ENCODE data around the gene TCEAL8.

The TCEAL8 gene

DNA sequence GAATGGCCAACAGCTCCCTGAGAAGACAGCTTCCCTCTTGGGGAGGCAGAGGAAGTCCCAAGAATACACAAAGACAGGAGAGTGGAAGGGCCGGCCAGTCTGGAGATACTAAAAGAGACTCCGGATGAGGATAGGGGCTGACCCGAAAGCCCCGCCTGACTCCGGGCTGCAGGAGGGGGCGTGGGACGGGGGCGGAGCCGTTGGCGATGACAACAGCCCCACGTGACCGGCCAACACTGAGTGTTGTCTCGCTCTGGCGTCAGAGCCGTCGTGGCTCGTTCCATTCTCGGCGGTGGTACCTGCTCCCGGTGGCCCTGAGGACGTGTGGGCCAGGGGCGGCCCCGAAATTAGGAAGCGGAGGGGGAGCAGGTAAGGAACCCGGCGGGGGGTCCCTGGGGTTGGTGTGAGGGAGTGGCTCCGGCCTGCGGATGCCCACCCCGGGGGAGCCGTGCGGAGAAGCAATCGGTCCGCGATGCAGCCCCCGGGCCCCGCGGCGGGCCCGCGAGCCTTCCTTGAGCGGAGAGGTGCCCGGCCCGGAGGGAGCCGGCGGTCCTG, 40.0 kb downstream of the TCEAL8 start, which contains the start of gene BEX4:
TSS of gene BEX4 (plus strand) at position 239 of the 555 bp plus-strand sequence. CDS start 1,046 bp downstream, outside the sequence.
- peak; percentile 53 to 85 (median 69) for DNase-seq

GRCh38 chrX:103212749-103213457, 42.1 kb downstream of the TCEAL8 start:
- DNase-seq = no peak

- peak in 3 of 5 experiments; percentile 19 to 43 (median 19) for DNase-seq
Measured at GRCh38 chrX:103211012-103211715, 43.8 kb downstream of the TCEAL8 start.

DNA sequence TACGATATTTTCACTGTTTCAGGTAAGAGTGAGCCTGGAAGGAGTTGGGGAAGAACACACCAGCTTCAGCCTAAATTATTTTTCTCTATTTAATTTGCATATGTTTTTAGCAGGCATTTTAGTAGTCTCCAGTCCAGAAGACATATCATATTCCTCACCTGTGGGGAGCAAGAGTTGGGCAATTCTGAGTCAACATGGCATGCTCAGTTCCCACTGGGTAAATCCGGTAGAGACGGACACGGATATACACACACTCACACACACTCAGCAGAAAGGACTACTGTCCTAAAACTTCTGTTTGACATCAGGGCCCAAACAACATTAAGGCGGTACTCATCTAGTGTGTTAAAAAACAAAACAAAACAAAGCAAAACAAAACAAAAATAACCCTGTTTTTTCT, 44.9 kb downstream of the TCEAL8 start:
- no peak for DNase-seq

Data from T-helper 2 cell (primary cell).